SKM-1 treated with dmso at 0.1 percent for 144 hours (cell line): ENCODE results near the gene CDCA4.
A peak's percentile ranks its signal among the peaks of the same experiment; 100 is the strongest.

Source experiments
- DNase-seq: peaks from one replicate; lab custom pipeline; 2025; ENCODE audit not compliant: unreplicated experiment; lab: John Stamatoyannopoulos, UW

Gene CDCA4

GRCh38 chr14:104976198-104977007 is 44.5 kb downstream of the CDCA4 start:
- peak; percentile 33 for DNase-seq

- DNase-seq = no peak
Observed at GRCh38 chr14:104975481-104976197, 45.2 kb downstream of the CDCA4 start.

GRCh38 chr14:104974665-104975390 is 46.1 kb downstream of the CDCA4 start:
- no peak for DNase-seq

- no peak for DNase-seq
Observed at GRCh38 chr14:104974146-104974541, 46.7 kb downstream of the CDCA4 start.

- no peak for DNase-seq
Observed at GRCh38 chr14:104973385-104974145, 47.3 kb downstream of the CDCA4 start.

GRCh38 chr14:104973135-104973384 is 47.8 kb downstream of the CDCA4 start:
- DNase-seq = no peak

GRCh38 chr14:104972301-104973134 is 48.4 kb downstream of the CDCA4 start:
- DNase-seq = no peak

- no peak for DNase-seq
Observed at GRCh38 chr14:104971447-104972240, 49.2 kb downstream of the CDCA4 start.

- no peak for DNase-seq
Observed at GRCh38 chr14:104970231-104971068, 50.4 kb downstream of the CDCA4 start.

- no peak for DNase-seq
Observed at GRCh38 chr14:104969741-104970230, 51.1 kb downstream of the CDCA4 start.

- no peak for DNase-seq
Observed at GRCh38 chr14:104968541-104969401, 52.1 kb downstream of the CDCA4 start.

GRCh38 chr14:104968153-104968527 is 52.7 kb downstream of the CDCA4 start:
- DNase-seq = no peak

GRCh38 chr14:104967386-104968152 is 53.3 kb downstream of the CDCA4 start:
- no peak for DNase-seq

GRCh38 chr14:104966981-104967385 is 53.9 kb downstream of the CDCA4 start:
- no peak for DNase-seq

- DNase-seq = no peak
Observed at GRCh38 chr14:104966261-104966865, 54.5 kb downstream of the CDCA4 start.

GRCh38 chr14:104965561-104966231 is 55.2 kb downstream of the CDCA4 start:
- DNase-seq = no peak
